A673 (cell line): ENCODE measurements around the gene JAKMIP1.

Experiments
- EZH2 ChIP-seq: fragments of 200-600 bp; sonication (generic); IDR thresholded peaks from 2 replicates; pipeline ENCODE4 v1.6.1; 2017; ENCODE audit warnings: borderline replicate concordance, low read depth, mild to moderate bottlenecking, mixed read lengths, antibody characterized with exemption, low read length; ENCODE audit not compliant: poor library complexity, severe bottlenecking
- TF ChIP-seq, protein P1 (sequence below): fragments of 300-800, 200-600 bp; sonication (generic); conservative IDR thresholded peaks from 2 replicates; pipeline ENCODE4 v1.5.1; 2017; ENCODE audit warnings: low read depth, mild to moderate bottlenecking, antibody characterized with exemption, low read length, moderate library complexity, mixed read lengths

DNA sequence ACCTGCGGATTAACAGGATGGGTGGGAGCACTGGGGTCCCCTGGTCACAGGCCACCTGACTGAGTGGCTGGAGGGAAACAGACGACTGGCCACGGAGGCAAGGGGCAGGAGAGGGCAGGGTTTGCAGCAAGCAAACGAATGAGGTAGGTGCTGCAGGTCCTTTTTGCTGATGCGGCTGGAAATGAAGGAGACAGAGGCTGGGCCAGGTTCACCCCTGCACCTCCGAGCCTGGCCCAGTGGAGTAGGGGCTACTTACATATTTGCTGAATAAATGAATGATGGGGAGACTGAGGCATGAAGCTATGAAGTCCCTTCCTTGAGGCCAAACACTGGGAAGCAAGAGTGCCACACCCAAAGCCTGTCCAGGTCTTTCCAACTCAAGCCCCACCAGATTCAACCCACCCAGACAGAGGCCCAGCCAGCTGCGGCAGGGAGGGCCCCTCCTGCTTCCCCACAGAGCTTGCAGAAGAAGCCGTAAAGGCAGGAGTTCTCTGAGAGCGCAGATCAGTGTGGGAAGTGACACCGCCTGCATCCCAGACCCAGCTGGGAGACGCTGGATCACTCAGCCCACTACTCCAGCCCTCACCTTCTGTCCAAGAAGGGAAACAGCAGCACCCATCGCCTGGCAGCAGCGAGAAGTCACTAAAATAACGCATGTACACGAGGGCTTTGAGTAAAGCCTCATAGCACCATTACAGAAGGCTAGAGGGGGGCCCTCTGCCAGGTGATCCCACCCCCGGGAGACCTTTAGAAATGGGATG, 146.0 kb downstream of the JAKMIP1 start:
- TF ChIP-seq, protein P1, sequence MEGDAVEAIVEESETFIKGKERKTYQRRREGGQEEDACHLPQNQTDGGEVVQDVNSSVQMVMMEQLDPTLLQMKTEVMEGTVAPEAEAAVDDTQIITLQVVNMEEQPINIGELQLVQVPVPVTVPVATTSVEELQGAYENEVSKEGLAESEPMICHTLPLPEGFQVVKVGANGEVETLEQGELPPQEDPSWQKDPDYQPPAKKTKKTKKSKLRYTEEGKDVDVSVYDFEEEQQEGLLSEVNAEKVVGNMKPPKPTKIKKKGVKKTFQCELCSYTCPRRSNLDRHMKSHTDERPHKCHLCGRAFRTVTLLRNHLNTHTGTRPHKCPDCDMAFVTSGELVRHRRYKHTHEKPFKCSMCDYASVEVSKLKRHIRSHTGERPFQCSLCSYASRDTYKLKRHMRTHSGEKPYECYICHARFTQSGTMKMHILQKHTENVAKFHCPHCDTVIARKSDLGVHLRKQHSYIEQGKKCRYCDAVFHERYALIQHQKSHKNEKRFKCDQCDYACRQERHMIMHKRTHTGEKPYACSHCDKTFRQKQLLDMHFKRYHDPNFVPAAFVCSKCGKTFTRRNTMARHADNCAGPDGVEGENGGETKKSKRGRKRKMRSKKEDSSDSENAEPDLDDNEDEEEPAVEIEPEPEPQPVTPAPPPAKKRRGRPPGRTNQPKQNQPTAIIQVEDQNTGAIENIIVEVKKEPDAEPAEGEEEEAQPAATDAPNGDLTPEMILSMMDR: no peak
- no peak for TF ChIP-seq EZH2
